ENCODE results near the gene AGK. TPM values are rescaled to one million over a fixed set of nuclear protein-coding genes. Genes with fewer than 3 reads are reported as not detected.

AGK gene
- total and polyA plus RNA-seq, 8 donors, result 2.9 to 42.8 (median 12.7) TPM

- H3K27ac ChIP-seq, result no peak overlapping the region
- TF ChIP-seq POLR2AphosphoS5 (IDR thresholded peaks at IDR 0.05), result no peak
- TF ChIP-seq CTCF (IDR thresholded peaks at IDR 0.05), result no peak
- TF ChIP-seq POLR2A (IDR thresholded peaks at IDR 0.05), result no peak
- no peak for TF ChIP-seq EP300 (IDR thresholded peaks at IDR 0.05)
- peaks cover 0 to 3% (median 0%) of the 10 kb centered on the region in 4 donors for H3K4me1 ChIP-seq
- WGBS, 5 donors, result 75 to 86% (median 82%) methylated on average over 3 of the region's 3 CpGs
- H3K9me3 ChIP-seq, result peaks cover 0 to 9% (median 2%) of the 10 kb centered on the region in 4 donors
- peaks cover 4 to 62% (median 55%) of the 10 kb centered on the region in 4 donors for H3K36me3 ChIP-seq
- DNase-seq, result no peak
- intact Hi-C loops (cut with DNase I; ENCODE audit: low total_unique reads), result no loop called here
- no peak overlapping the region for H3K4me3 ChIP-seq
- no peaks in the 10 kb centered on the region for H3K27me3 ChIP-seq
Measured at GRCh38 chr7:141558544-141559183, 7.5 kb downstream of the AGK start.

- H3K4me3 ChIP-seq, result no peak overlapping the region
- WGBS, 5 donors, result 73 to 96% (median 90%) methylated on average over 1 of the region's 1 CpG
Measured at GRCh38 chr7:141559961-141560360, 8.8 kb downstream of the AGK start.

GRCh38 chr7:141562036-141562435 lies 10.8 kb downstream of the AGK start:
- Histone ChIP-seq H3K4me3 (no peak overlapping the region), H3K27ac (no peak overlapping the region), H3K4me1 (peaks cover 0 to 3% (median 0%) of the 10 kb centered on the region in 4 donors), H3K36me3 (peaks cover 6 to 78% (median 68%) of the 10 kb centered on the region in 4 donors), H3K9me3 (peaks cover 0 to 9% (median 2%) of the 10 kb centered on the region in 4 donors), H3K27me3 (no peaks in the 10 kb centered on the region)
- DNase-seq, result no peak
- WGBS, 5 donors, result 84 to 95% (median 93%) methylated on average over 5 of the region's 5 CpGs
- TF ChIP-seq POLR2AphosphoS5 (IDR thresholded peaks at IDR 0.05) (no peak), CTCF (IDR thresholded peaks at IDR 0.05) (no peak), EP300 (IDR thresholded peaks at IDR 0.05) (no peak), POLR2A (IDR thresholded peaks at IDR 0.05) (no peak)
- intact Hi-C loops (cut with DNase I; ENCODE audit: low total_unique reads), result no loop called here

More at GRCh38 chr7:141559961-141560360, 8.8 kb downstream of the AGK start:
- intact Hi-C loops (cut with DNase I; ENCODE audit: low total_unique reads), result no loop called here
- Histone ChIP-seq H3K4me1 (peaks cover 0 to 3% (median 0%) of the 10 kb centered on the region in 4 donors), H3K9me3 (peaks cover 0 to 9% (median 2%) of the 10 kb centered on the region in 4 donors), H3K36me3 (peaks cover 5 to 75% (median 67%) of the 10 kb centered on the region in 4 donors), H3K27ac (no peak overlapping the region), H3K27me3 (no peaks in the 10 kb centered on the region)
- DNase-seq, result no peak
- TF ChIP-seq POLR2A (IDR thresholded peaks at IDR 0.05) (no peak), POLR2AphosphoS5 (IDR thresholded peaks at IDR 0.05) (no peak), EP300 (IDR thresholded peaks at IDR 0.05) (no peak), CTCF (IDR thresholded peaks at IDR 0.05) (no peak)

GRCh38 chr7:141562543-141562942 lies 11.3 kb downstream of the AGK start:
- Histone ChIP-seq H3K4me1 (peaks cover 0 to 3% (median 0%) of the 10 kb centered on the region in 4 donors), H3K36me3 (peaks cover 6 to 75% (median 68%) of the 10 kb centered on the region in 4 donors), H3K4me3 (no peak overlapping the region), H3K9me3 (peaks cover 0 to 9% (median 2%) of the 10 kb centered on the region in 4 donors), H3K27me3 (no peaks in the 10 kb centered on the region), H3K27ac (no peak overlapping the region)
- WGBS, 5 donors, result 94 to 98% (median 96%) methylated on average over 5 of the region's 5 CpGs
- DNase-seq, result no peak
- intact Hi-C loops (cut with DNase I; ENCODE audit: low total_unique reads), result no loop called here
- TF ChIP-seq EP300 (IDR thresholded peaks at IDR 0.05) (no peak), POLR2AphosphoS5 (IDR thresholded peaks at IDR 0.05) (no peak), POLR2A (IDR thresholded peaks at IDR 0.05) (no peak), CTCF (IDR thresholded peaks at IDR 0.05) (no peak)

All from stomach (tissue), 9 donors.